Stimulated activated CD4-positive, alpha-beta T cell treated with anti-CD3 and anti-CD28 coated beads, Interleukin-4, amount 100 ng/mL, for 24 hours (primary cell): ENCODE data around the gene POU3F2.

Experiments used
- DNase-seq: peaks from one replicate; pipeline ENCODE4 v3.0.0-alpha.2; 2020

POU3F2 gene

GRCh38 chr6:98844244-98845210 lies 10.2 kb downstream of the POU3F2 start:
- no peak for DNase-seq

GRCh38 chr6:98845211-98846020 lies 11.0 kb downstream of the POU3F2 start:
- peak; percentile 74 for DNase-seq

- DNase-seq, result no peak
Observed at GRCh38 chr6:98846021-98846380, 11.6 kb downstream of the POU3F2 start.

- no peak for DNase-seq
Observed at GRCh38 chr6:98847416-98847778, 13.0 kb downstream of the POU3F2 start.

- no peak for DNase-seq
Observed at GRCh38 chr6:98847779-98848538, 13.6 kb downstream of the POU3F2 start.

- DNase-seq, result no peak
Observed at GRCh38 chr6:98848539-98849242, 14.3 kb downstream of the POU3F2 start.

- DNase-seq, result no peak
Observed at GRCh38 chr6:98864497-98864896, 30.1 kb downstream of the POU3F2 start.

GRCh38 chr6:98871057-98871456 lies 36.7 kb downstream of the POU3F2 start:
- no peak for DNase-seq

- DNase-seq, result no peak
Observed at GRCh38 chr6:98871821-98872220, 37.4 kb downstream of the POU3F2 start.

GRCh38 chr6:98875375-98875774 lies 41.0 kb downstream of the POU3F2 start:
- no peak for DNase-seq

GRCh38 chr6:98877250-98877649 lies 42.9 kb downstream of the POU3F2 start:
- no peak for DNase-seq

GRCh38 chr6:98880486-98880885 lies 46.1 kb downstream of the POU3F2 start:
- DNase-seq, result no peak

GRCh38 chr6:98885330-98885729 lies 51.0 kb downstream of the POU3F2 start:
- no peak for DNase-seq

- no peak for DNase-seq
Observed at GRCh38 chr6:98887650-98888049, 53.3 kb downstream of the POU3F2 start.
